K562 (cell line): Measurements from ENCODE around the gene NPC1L1. TPM values are rescaled to one million over a fixed set of nuclear protein-coding genes. Genes with fewer than 3 reads are reported as not detected.

ENCODE experiments used
- ATAC-seq: fragments of 200-7000 bp; cut with Tn5 transposase; 3 replicates; pipeline ENCODE4 v1.9.1; 2020; ENCODE audit warnings: moderate library complexity
- BruUV-seq: library from RNA; stranded (reverse); fragments of 400-500 nt; replicated peaks from 2 replicates; lab custom pipeline; 2021; lab: Mats Ljungman, UMichigan
- CTCF ChIA-PET: fragments of 300-600 bp; formaldehyde crosslinking; extraction: SDS; loops from one replicate; lab custom pipeline; 2021; ENCODE audit warnings: low intra/inter-chr PET ratio; lab: Yijun Ruan, JAX
- POLR2A ChIA-PET: fragments of 300-600, 350-650 bp; sonication (Branson Sonifier 250); formaldehyde crosslinking; extraction: SDS; loops from one replicate; lab custom pipeline; 2021; ENCODE audit warnings: antibody characterized with exemption, inconsistent platforms; lab: Yijun Ruan, JAX
- DNase-seq, 4 experiments: peaks; one replicate each; pipeline versions ENCODE4 v3.0.0 to v3.0.0-alpha.2; 2011 to 2018; ENCODE audit warnings: low spot score in 3 of 4, mixed read lengths in 3 of 4; ENCODE audit errors: extremely low read depth in 1 of 4
- FAIRE-seq: peaks from 2 replicates; lab custom pipeline; 2011; peaks lifted over from hg19 to GRCh38; lab: Jason Lieb, UNC
- H2AFZ ChIP-seq: 2 replicates; pipeline ENCODE4 v1.6.0; 2011; ENCODE audit warnings: low read depth, low read length, control low read depth, inconsistent platforms
- H3K27ac ChIP-seq: fragments of 200-600 bp; 3 replicates; pipeline ENCODE4 v1.8.0; 2011; ENCODE audit warnings: low read depth, mild to moderate bottlenecking, control low read depth, inconsistent platforms, low read length, moderate library complexity, mixed read lengths; ENCODE audit errors: extremely low read depth
- H3K27me3 ChIP-seq, 2 experiments: fragments of 300-600 bp in 1 of 2; 2 replicates in 1 of 2; 3 replicates in 1 of 2; pipeline versions ENCODE4 v1.6.0 to v1.8.0; 2011; ENCODE audit warnings: inconsistent platforms in 2 of 2, low read length in 2 of 2, mild to moderate bottlenecking in 1 of 2, mixed read lengths in 1 of 2, moderate library complexity in 1 of 2; ENCODE audit not compliant: control insufficient read depth in 2 of 2, insufficient read depth in 2 of 2
- H3K36me3 ChIP-seq: fragments of 300-600 bp; 3 replicates; pipeline ENCODE4 v1.8.0; 2011; ENCODE audit warnings: mild to moderate bottlenecking, low read length, inconsistent platforms; ENCODE audit not compliant: control insufficient read depth, insufficient read depth
- H3K4me1 ChIP-seq, 2 experiments: fragments of 200-600 bp in 1 of 2; replicated peaks in 1 of 2; 2 replicates in 1 of 2; 3 replicates in 1 of 2; pipeline versions ENCODE4 v1.5.1 to v1.8.0; 2011; ENCODE audit warnings: inconsistent platforms in 2 of 2, low read length in 2 of 2, mild to moderate bottlenecking in 1 of 2, mixed read lengths in 1 of 2, moderate library complexity in 1 of 2; ENCODE audit not compliant: control insufficient read depth in 2 of 2, insufficient read depth in 2 of 2
- H3K4me2 ChIP-seq: 2 replicates; pipeline ENCODE4 v1.6.1; 2011; ENCODE audit warnings: low read length, control low read depth, inconsistent platforms, mixed read lengths; ENCODE audit not compliant: insufficient read depth
- H3K4me3 ChIP-seq: fragments of 200-600 bp; sonication (generic), shearing (Covaris generic); 2 replicates; pipeline ENCODE4 v1.5.1; 2016; ENCODE audit warnings: control low read depth, inconsistent platforms
- H3K79me2 ChIP-seq: fragments of 200-600 bp; 3 replicates; pipeline ENCODE4 v1.8.0; 2011; ENCODE audit warnings: low read length, inconsistent platforms; ENCODE audit not compliant: control insufficient read depth, insufficient read depth
- H3K9ac ChIP-seq, 2 experiments: 2 replicates each; pipeline versions ENCODE4 v1.6.0 to v1.6.1; 2011; ENCODE audit warnings: low read depth in 2 of 2, low read length in 2 of 2, control low read depth in 1 of 2, inconsistent platforms in 1 of 2, mild to moderate bottlenecking in 1 of 2, mixed read lengths in 1 of 2; ENCODE audit not compliant: insufficient read depth in 1 of 2
- H3K9me1 ChIP-seq: one replicate; pipeline ENCODE4 v1.6.0; 2011; ENCODE audit warnings: inconsistent platforms, mild to moderate bottlenecking, low read length, moderate library complexity; ENCODE audit not compliant: control insufficient read depth, insufficient read depth
- H3K9me3 ChIP-seq: replicated peaks from 2 replicates; pipeline ENCODE4 v1.5.1; 2011; ENCODE audit warnings: low read depth, low read length, inconsistent platforms; ENCODE audit not compliant: control insufficient read depth, insufficient read depth
- H4K20me1 ChIP-seq: replicated peaks from 2 replicates; pipeline ENCODE4 v1.6.1; 2011; ENCODE audit warnings: low read length, inconsistent platforms, mixed read lengths; ENCODE audit not compliant: control insufficient read depth, insufficient read depth
- ATF3 ChIP-seq, 2 experiments: fragments of 450-650 bp in 1 of 2; sonication (generic) in 1 of 2; formaldehyde crosslinking in 1 of 2; IDR thresholded peaks in 1 of 2; conservative IDR thresholded peaks in 1 of 2; 2 replicates each; pipeline versions ENCODE4 v1.6.1 to v1.8.1; 2016 to 2023; ENCODE audit warnings: mild to moderate bottlenecking in 2 of 2, moderate library complexity in 2 of 2, inconsistent platforms in 1 of 2, missing genetic modification reagents in 1 of 2
- BACH1 ChIP-seq: fragments of 200-800 bp; sonication (Bioruptor generic); IDR thresholded peaks from 2 replicates; pipeline ENCODE4 v1.6.1; 2016; ENCODE audit warnings: missing genetic modification characterization, missing compliant biosample characterization
- DIDO1 ChIP-seq: fragments of 450-650 bp; IDR thresholded peaks from 2 replicates; pipeline ENCODE4 v1.6.1; 2016; ENCODE audit warnings: low read depth, missing biosample characterization, missing genetic modification characterization
- KLF10 ChIP-seq: fragments of 250-450 bp; sonication (Bioruptor Pico); IDR thresholded peaks from 2 replicates; pipeline ENCODE4 v1.6.1; 2021; ENCODE audit warnings: matching md5 sums
- MCM5 ChIP-seq: fragments of 450-650 bp; IDR thresholded peaks from 2 replicates; pipeline ENCODE4 v1.6.1; 2016; ENCODE audit warnings: low read depth
- NUFIP1 ChIP-seq: fragments of 450-650 bp; IDR thresholded peaks from 2 replicates; pipeline ENCODE4 v1.6.1; 2018; ENCODE audit not compliant: partially characterized antibody
- RBFOX2 ChIP-seq: fragments of 200-400 bp; formaldehyde crosslinking; IDR thresholded peaks from 2 replicates; pipeline ENCODE4 v1.6.1; 2017; ENCODE audit warnings: low read depth, mild to moderate bottlenecking, low read length, moderate library complexity
- TGIF2 ChIP-seq: sonication (generic); formaldehyde crosslinking; IDR thresholded peaks from 2 replicates; pipeline ENCODE4 v1.8.1; 2022; ENCODE audit warnings: mild to moderate bottlenecking, missing genetic modification reagents, moderate library complexity
- TSHZ1 ChIP-seq: fragments of 250-450 bp; sonication (Bioruptor Pico); IDR thresholded peaks from 2 replicates; pipeline ENCODE4 v1.4.0; 2020; ENCODE audit warnings: mild to moderate bottlenecking, moderate library complexity
- U2AF1 ChIP-seq: fragments of 200-400 bp; formaldehyde crosslinking; optimal IDR thresholded peaks from 2 replicates; pipeline ENCODE3; 2017; ENCODE audit warnings: mild to moderate bottlenecking, low read depth, low read length, moderate library complexity
- ZNF140 ChIP-seq: fragments of 250-450 bp; sonication (Bioruptor Pico); IDR thresholded peaks from 2 replicates; pipeline ENCODE4 v1.8.0; 2021; ENCODE audit warnings: moderate library complexity, mild to moderate bottlenecking, inconsistent platforms
- ZNF395 ChIP-seq: fragments of 200-800 bp; sonication (Bioruptor generic); IDR thresholded peaks from 2 replicates; pipeline ENCODE4 v1.6.1; 2017; ENCODE audit warnings: missing genetic modification characterization, missing compliant biosample characterization
- ZNF77 ChIP-seq: fragments of 250-450 bp; sonication (Bioruptor Pico); IDR thresholded peaks from 2 replicates; pipeline ENCODE4 v1.5.0; 2020
- WGBS: fragments of 100-300 bp; shearing (Covaris generic); methylation state at CpG from one replicate; pipeline ENCODE4 v1.1.6; 2016; ENCODE audit warnings: low coverage, mixed read lengths; ENCODE audit not compliant: insufficient coverage; ENCODE audit errors: missing lambda C conversion rate; 5-methylcytosine and 5-hydroxymethylcytosine counted together
- in situ Hi-C: fragments of 300-500 bp; cut with MboI; formaldehyde crosslinking; loops from 4 replicates; pipeline ENCODE4 v1.15.0; 2018; ENCODE audit warnings: inconsistent platforms, mixed read lengths
- intact Hi-C: fragments of 100-400 bp; cut with micrococcal nuclease; formaldehyde crosslinking; loops from 2 replicates; pipeline ENCODE4 v1.14.2; 2022
- polyA plus RNA-seq, 8 experiments: library from polyadenylated mRNA; depleted of rRNA in 4 of 8; stranded (reverse) in 5 of 8; unstranded in 3 of 8; fragments of >200 nt; fragmentation: Nextera tagmentation in 2 of 8; fragmentation: Illumina TruSeq in 1 of 8; extraction: Ambion mirVana in 2 of 8; extraction: Trizol in 1 of 8; gene quantifications; 2 replicates each; pipeline versions ENCODE4 v1.2.1 to v1.2.3, GENCODE V29; 2011 to 2014; ENCODE audit warnings: inconsistent platforms in 1 of 8, missing spikeins in 1 of 8
- total RNA-seq, 7 experiments: library from RNA; depleted of rRNA in 6 of 7; stranded (reverse); fragments of >200 nt in 6 of 7; fragmentation: Illumina TruSeq in 2 of 7; extraction: Trizol in 2 of 7; gene quantifications; 2 replicates each; pipeline versions ENCODE4 v1.2.1 to v1.2.3, GENCODE V29; 2011 to 2021; ENCODE audit warnings: low replicate concordance in 1 of 7
- TF ChIP-seq, protein P1 (sequence below): fragments of 250-450 bp; sonication (Bioruptor Pico); IDR thresholded peaks from 2 replicates; pipeline ENCODE4 v1.8.0; 2021; ENCODE audit warnings: moderate library complexity, mild to moderate bottlenecking, inconsistent platforms

The NPC1L1 gene
- total and polyA plus RNA-seq, 9 of the 15 experiments (the other 6 are each of a cell fraction or from before 2014, with no cell fraction given) = 0.01 to 0.18 (median 0.07) TPM; not detected in 4

- TF ChIP-seq ATF3 (IDR thresholded peaks at IDR 0.05) = no peak
- TF ChIP-seq ATF3 (CRISPR knock-in tag; conservative IDR thresholded peaks at IDR 0.05) = no peak
- no peak for TF ChIP-seq MCM5
- TF ChIP-seq TSHZ1 = no peak
These were observed 54.4 kb downstream of the NPC1L1 start (continued) for GRCh38 chr7:44486693-44487092.

DNA sequence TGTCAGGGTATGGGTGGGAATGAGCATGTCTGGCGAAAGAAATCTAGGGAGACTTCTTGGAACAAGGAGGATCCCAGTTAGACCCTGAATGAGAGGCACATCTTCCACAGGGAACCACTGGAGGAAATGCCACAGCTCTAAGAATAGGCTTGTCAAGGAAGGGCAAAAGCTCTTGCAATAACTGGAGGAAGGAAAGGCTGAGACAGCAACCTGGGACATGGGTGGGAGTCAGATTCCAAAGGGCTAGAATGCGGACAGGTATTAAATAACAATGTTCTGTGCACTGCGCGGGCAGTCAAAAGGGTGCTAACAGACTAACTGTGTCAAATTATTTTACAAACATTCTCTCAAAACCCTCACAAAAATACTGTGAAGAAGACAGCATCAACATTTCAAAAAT, 55.1 kb downstream of the NPC1L1 start:
- Histone ChIP-seq H3K4me1 (peaks cover 4% of the 10 kb centered on the region in 2 experiments; a peak in 3 of 5 replicates), H3K9me1 (no peaks in the 10 kb centered on the region), H3K4me3 (no peak overlapping the region), H3K36me3 (peaks cover 55% of the 10 kb centered on the region), H2AFZ (no peak overlapping the region), H3K9me3 (peaks cover 9% of the 10 kb centered on the region; the same call in 1 of the 2 replicates), H3K79me2 (peaks cover 56% of the 10 kb centered on the region), H3K9ac (no peak overlapping the region), H3K4me2 (no peak overlapping the region), H4K20me1 (no peaks in the 10 kb centered on the region), H3K27me3 (no peaks in the 10 kb centered on the region), H3K27ac (no peak overlapping the region)
- no peak for ATAC-seq
- whole genome bisulfite sequencing = 96% methylated on average over 4 of the region's 4 CpGs
- intact Hi-C loops (no loop called here), in situ Hi-C loops (no loop called here)
- POLR2A ChIA-PET = no interaction called here
- CTCF ChIA-PET = no interaction called here
- FAIRE-seq = no peak
- no TSS peak for BruUV-seq
- DNase-seq = no peak
- TF ChIP-seq NUFIP1 = no peak
- no peak for TF ChIP-seq TGIF2 (CRISPR knock-in tag)
- no peak for TF ChIP-seq DIDO1 (tag)
- TF ChIP-seq BACH1 (tag) = no peak
- TF ChIP-seq U2AF1 = no peak
- no peak for TF ChIP-seq ZNF77
- TF ChIP-seq ZNF395 (CRISPR knock-in tag) = no peak
- TF ChIP-seq, protein P1, sequence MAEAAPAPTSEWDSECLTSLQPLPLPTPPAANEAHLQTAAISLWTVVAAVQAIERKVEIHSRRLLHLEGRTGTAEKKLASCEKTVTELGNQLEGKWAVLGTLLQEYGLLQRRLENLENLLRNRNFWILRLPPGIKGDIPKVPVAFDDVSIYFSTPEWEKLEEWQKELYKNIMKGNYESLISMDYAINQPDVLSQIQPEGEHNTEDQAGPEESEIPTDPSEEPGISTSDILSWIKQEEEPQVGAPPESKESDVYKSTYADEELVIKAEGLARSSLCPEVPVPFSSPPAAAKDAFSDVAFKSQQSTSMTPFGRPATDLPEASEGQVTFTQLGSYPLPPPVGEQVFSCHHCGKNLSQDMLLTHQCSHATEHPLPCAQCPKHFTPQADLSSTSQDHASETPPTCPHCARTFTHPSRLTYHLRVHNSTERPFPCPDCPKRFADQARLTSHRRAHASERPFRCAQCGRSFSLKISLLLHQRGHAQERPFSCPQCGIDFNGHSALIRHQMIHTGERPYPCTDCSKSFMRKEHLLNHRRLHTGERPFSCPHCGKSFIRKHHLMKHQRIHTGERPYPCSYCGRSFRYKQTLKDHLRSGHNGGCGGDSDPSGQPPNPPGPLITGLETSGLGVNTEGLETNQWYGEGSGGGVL (CRISPR knock-in tag) = no peak
- no peak for TF ChIP-seq RBFOX2
- TF ChIP-seq KLF10 (CRISPR knock-in tag) = no peak
- TF ChIP-seq ZNF140 (CRISPR knock-in tag) = no peak
